Calu3 (cell line): ENCODE measurements around the gene ALG14. TPM values are rescaled to one million over a fixed set of nuclear protein-coding genes. Genes with fewer than 3 reads are reported as not detected.
"Not testable (repeated sequence)": the region's sequence is repeated elsewhere in the genome, so short reads cannot be mapped to it uniquely, and the experiment has no call there.

Experiments
- BruUV-seq: library from RNA; stranded (reverse); fragments of 400-500 nt; replicated peaks from 2 replicates; lab custom pipeline; 2021; lab: Mats Ljungman, UMichigan
- CTCF ChIA-PET: fragments of 300-600 bp; sonication (Branson Sonifier 250); formaldehyde crosslinking; loops from one replicate; lab custom pipeline; 2022; ENCODE audit warnings: antibody characterized with exemption; lab: Charles Lee
- DNase-seq: peaks from one replicate; pipeline ENCODE4 v3.0.0; 2022
- H3K27ac Mint-ChIP-seq: one replicate; pipeline ENCODE4 v1.8.0; 2022; ENCODE audit warnings: mixed read lengths; ENCODE audit not compliant: unreplicated experiment
- H3K27me3 Mint-ChIP-seq: one replicate; pipeline ENCODE4 v1.8.0; 2022; ENCODE audit warnings: mixed read lengths; ENCODE audit not compliant: unreplicated experiment
- H3K36me3 Mint-ChIP-seq: one replicate; pipeline ENCODE4 v1.8.0; 2022; ENCODE audit warnings: mild to moderate bottlenecking, moderate library complexity, mixed read lengths; ENCODE audit not compliant: insufficient read depth, unreplicated experiment
- H3K4me1 Mint-ChIP-seq: one replicate; pipeline ENCODE4 v1.8.0; 2022; ENCODE audit warnings: mild to moderate bottlenecking, low read depth, mixed read lengths; ENCODE audit not compliant: unreplicated experiment
- H3K4me3 Mint-ChIP-seq: one replicate; pipeline ENCODE4 v1.8.0; 2022; ENCODE audit warnings: mild to moderate bottlenecking, low read depth, moderate library complexity, mixed read lengths; ENCODE audit not compliant: unreplicated experiment
- H3K9me3 Mint-ChIP-seq: one replicate; pipeline ENCODE4 v1.8.0; 2022; ENCODE audit warnings: low read depth, mixed read lengths; ENCODE audit not compliant: unreplicated experiment
- intact Hi-C: fragments of 100-400 bp; cut with micrococcal nuclease; formaldehyde crosslinking; loops from one replicate; pipeline ENCODE4 v1.10.0; 2022; ENCODE audit not compliant: unreplicated experiment
- total RNA-seq: library from RNA; stranded (reverse); gene quantifications from 2 replicates; pipeline ENCODE4 v1.2.3, GENCODE V29; 2022
- TF ChIP-seq, protein P1 (sequence below): fragments of 200-600 bp; IDR thresholded peaks from one replicate; pipeline ENCODE4 v1.8.0; 2022; ENCODE audit warnings: antibody characterized with exemption; ENCODE audit not compliant: unreplicated experiment

Gene ALG14
- total RNA-seq, 1 experiment from 2014 or later: 5.8 TPM

DNA sequence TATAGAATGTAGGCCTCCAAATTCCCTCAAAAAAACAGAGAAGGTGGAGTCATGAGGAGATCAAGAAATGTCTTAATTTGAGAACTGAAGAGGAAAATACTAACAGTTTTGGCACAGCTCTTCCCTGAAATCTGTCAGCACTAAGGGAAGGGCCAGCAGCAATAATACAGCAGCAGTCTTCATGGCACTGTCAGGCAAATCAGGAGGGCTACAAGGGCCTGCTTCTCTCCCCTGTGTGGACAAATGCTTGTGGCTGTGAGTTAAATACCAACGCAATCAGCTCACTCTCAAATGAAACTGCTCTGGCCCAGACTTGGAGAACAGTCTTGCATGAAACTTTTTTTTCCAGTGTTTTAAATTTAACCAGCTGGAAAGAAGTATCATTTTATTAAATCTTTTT is 125.3 kb downstream of the ALG14 start:
- BruUV-seq: no TSS peak
- no peaks in the 10 kb centered on the region for H3K9me3 Mint-ChIP-seq
- H3K36me3 Mint-ChIP-seq: no peaks in the 10 kb centered on the region
- no peaks in the 10 kb centered on the region for H3K27me3 Mint-ChIP-seq
- no peak for DNase-seq
- TF ChIP-seq, protein P1, sequence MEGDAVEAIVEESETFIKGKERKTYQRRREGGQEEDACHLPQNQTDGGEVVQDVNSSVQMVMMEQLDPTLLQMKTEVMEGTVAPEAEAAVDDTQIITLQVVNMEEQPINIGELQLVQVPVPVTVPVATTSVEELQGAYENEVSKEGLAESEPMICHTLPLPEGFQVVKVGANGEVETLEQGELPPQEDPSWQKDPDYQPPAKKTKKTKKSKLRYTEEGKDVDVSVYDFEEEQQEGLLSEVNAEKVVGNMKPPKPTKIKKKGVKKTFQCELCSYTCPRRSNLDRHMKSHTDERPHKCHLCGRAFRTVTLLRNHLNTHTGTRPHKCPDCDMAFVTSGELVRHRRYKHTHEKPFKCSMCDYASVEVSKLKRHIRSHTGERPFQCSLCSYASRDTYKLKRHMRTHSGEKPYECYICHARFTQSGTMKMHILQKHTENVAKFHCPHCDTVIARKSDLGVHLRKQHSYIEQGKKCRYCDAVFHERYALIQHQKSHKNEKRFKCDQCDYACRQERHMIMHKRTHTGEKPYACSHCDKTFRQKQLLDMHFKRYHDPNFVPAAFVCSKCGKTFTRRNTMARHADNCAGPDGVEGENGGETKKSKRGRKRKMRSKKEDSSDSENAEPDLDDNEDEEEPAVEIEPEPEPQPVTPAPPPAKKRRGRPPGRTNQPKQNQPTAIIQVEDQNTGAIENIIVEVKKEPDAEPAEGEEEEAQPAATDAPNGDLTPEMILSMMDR: no peak
- H3K4me3 Mint-ChIP-seq: no peak overlapping the region
- no peak overlapping the region for H3K27ac Mint-ChIP-seq
- CTCF ChIA-PET: no interaction called here
- H3K4me1 Mint-ChIP-seq: peaks cover 27% of the 10 kb centered on the region
- intact Hi-C loops: no loop called here

DNA sequence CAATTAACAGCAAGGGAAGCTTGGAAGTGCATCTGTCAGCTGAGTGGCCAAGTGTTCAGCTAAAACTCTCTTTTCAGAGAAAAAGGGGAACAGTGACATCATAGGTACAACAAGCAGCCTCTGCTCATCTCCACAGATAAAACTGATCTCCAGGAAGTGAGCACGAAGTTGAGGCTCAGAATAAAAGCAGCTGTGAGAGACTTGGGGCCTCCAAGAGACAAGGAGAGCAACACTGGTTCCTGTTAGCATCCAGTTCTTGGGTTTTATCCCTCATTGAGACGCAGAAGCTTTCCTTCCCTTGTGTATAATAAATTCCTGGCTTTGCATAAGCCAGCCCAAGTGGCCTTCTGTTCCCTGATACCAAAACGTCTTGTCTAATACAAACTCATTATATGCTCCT is 125.9 kb downstream of the ALG14 start:
- TF ChIP-seq, protein P1: no peak
- intact Hi-C loops: no loop called here
- Mint-ChIP-seq H3K27ac (no peak overlapping the region), H3K4me1 (peaks cover 27% of the 10 kb centered on the region), H3K36me3 (no peaks in the 10 kb centered on the region), H3K27me3 (no peaks in the 10 kb centered on the region), H3K4me3 (no peak overlapping the region), H3K9me3 (no peaks in the 10 kb centered on the region)
- BruUV-seq: no TSS peak
- CTCF ChIA-PET: no interaction called here
- no peak for DNase-seq

- peaks cover 20% of the 10 kb centered on the region for H3K4me1 Mint-ChIP-seq
- intact Hi-C loops: no loop called here
- CTCF ChIA-PET: no interaction called here
- H3K36me3 Mint-ChIP-seq: no peaks in the 10 kb centered on the region
- no peak overlapping the region for H3K4me3 Mint-ChIP-seq
- DNase-seq: no peak
- no peak overlapping the region for H3K27ac Mint-ChIP-seq
- no TSS peak for BruUV-seq
- H3K9me3 Mint-ChIP-seq: no peaks in the 10 kb centered on the region
- TF ChIP-seq, protein P1: no peak
- H3K27me3 Mint-ChIP-seq: no peaks in the 10 kb centered on the region
These were observed 130.3 kb downstream of the ALG14 start for GRCh38 chr1:94942171-94943128.

- H3K4me3 Mint-ChIP-seq, H3K27me3 Mint-ChIP-seq, BruUV-seq, intact Hi-C loops, DNase-seq, H3K36me3 Mint-ChIP-seq, CTCF ChIA-PET, H3K9me3 Mint-ChIP-seq: not testable (repeated sequence)
- Mint-ChIP-seq H3K27ac (peak overlapping the region; percentile 48), H3K4me1 (peaks cover 23% of the 10 kb centered on the region)
These were observed 131.3 kb downstream of the ALG14 start for GRCh38 chr1:94941480-94941879.

- intact Hi-C loops: no loop called here
- Mint-ChIP-seq H3K4me3 (no peak overlapping the region), H3K27ac (no peak overlapping the region), H3K27me3 (no peaks in the 10 kb centered on the region), H3K36me3 (no peaks in the 10 kb centered on the region), H3K9me3 (no peaks in the 10 kb centered on the region), H3K4me1 (peaks cover 23% of the 10 kb centered on the region)
- no TSS peak for BruUV-seq
- CTCF ChIA-PET: no interaction called here
- TF ChIP-seq, protein P1: no peak
- no peak for DNase-seq
These were observed 132.0 kb downstream of the ALG14 start for GRCh38 chr1:94940738-94941137.
